ENCODE measurements around the gene STRIP2.
"Not testable (repeated sequence)": the region's sequence is repeated elsewhere in the genome, so short reads cannot be mapped to it uniquely, and the experiment has no call there.

Gene STRIP2

GRCh38 chr7:129470411-129470810 lies 36.2 kb downstream of the STRIP2 start:
- no peak for TF ChIP-seq CTCF (conservative IDR thresholded peaks at IDR 0.05)

GRCh38 chr7:129471402-129471827 lies 37.2 kb downstream of the STRIP2 start:
- no peak overlapping the region for H3K27ac ChIP-seq
- no peak for TF ChIP-seq CTCF (conservative IDR thresholded peaks at IDR 0.05)

More at GRCh38 chr7:129470411-129470810, 36.2 kb downstream of the STRIP2 start:
- no peak overlapping the region for H3K27ac ChIP-seq

- H3K27ac ChIP-seq: not testable (repeated sequence)
Observed at GRCh38 chr7:129475931-129476330, 41.7 kb downstream of the STRIP2 start.

GRCh38 chr7:129476398-129476797 lies 42.2 kb downstream of the STRIP2 start:
- not testable (repeated sequence) for H3K27ac ChIP-seq

GRCh38 chr7:129479831-129480230 lies 45.6 kb downstream of the STRIP2 start:
- no peak for TF ChIP-seq CTCF (conservative IDR thresholded peaks at IDR 0.05)
- H3K27ac ChIP-seq: no peak overlapping the region

GRCh38 chr7:129480674-129481363 lies 46.6 kb downstream of the STRIP2 start:
- TF ChIP-seq CTCF (conservative IDR thresholded peaks at IDR 0.05): no peak
- no peak overlapping the region for H3K27ac ChIP-seq

GRCh38 chr7:129481376-129481775 lies 47.1 kb downstream of the STRIP2 start:
- not testable (repeated sequence) for H3K27ac ChIP-seq

GRCh38 chr7:129482781-129483180 lies 48.5 kb downstream of the STRIP2 start:
- no peak for TF ChIP-seq CTCF (conservative IDR thresholded peaks at IDR 0.05)
- H3K27ac ChIP-seq: no peak overlapping the region

GRCh38 chr7:129489491-129489890 lies 55.3 kb downstream of the STRIP2 start:
- H3K27ac ChIP-seq: no peak overlapping the region
- TF ChIP-seq CTCF (conservative IDR thresholded peaks at IDR 0.05): no peak
